Activated T-helper 1 cell treated with anti-CD3 and anti-CD28 coated beads, Interleukin-2, amount 50 U/mL, for 16 hours (primary cell): ENCODE data around the gene ADI1.
"Not testable (repeated sequence)": the region's sequence is repeated elsewhere in the genome, so short reads cannot be mapped to it uniquely, and the experiment has no call there.

Experiments used
- DNase-seq, 2 donors: peaks; one replicate each; pipeline ENCODE4 v3.0.0-alpha.2; 2020; ENCODE audit warnings: low read depth in 1 of 2, low spot score in 1 of 2

Gene ADI1

DNA sequence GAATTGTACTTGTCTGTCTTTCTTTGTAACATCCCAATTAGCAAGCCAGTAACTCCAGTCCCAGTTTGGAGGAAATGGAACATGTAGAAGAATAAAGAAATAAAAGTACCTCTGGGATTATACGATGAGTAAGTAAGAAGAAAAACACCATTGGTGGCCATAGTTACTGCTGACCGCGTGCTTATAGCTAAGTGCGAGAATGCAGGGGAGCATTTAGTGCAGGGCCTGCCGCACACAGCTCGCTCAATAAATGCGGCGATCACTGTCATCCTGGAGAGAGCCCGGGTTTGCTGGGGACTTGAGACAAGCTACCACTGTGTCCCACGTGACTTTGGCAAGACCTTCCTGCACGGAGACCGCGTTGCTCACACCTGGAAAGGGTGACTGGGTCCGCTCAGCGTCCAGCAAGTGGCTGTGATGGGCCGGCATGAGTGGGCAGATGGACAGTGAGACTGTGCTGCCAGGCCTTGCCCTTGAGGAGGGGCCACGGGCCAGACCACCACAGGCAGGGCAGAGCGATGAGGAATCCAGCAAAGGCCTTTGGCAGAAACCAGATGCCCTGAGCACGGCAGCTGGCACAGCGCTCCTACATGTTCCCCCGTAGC lies 54.8 kb downstream of the ADI1 start:
- no peak for DNase-seq

DNA sequence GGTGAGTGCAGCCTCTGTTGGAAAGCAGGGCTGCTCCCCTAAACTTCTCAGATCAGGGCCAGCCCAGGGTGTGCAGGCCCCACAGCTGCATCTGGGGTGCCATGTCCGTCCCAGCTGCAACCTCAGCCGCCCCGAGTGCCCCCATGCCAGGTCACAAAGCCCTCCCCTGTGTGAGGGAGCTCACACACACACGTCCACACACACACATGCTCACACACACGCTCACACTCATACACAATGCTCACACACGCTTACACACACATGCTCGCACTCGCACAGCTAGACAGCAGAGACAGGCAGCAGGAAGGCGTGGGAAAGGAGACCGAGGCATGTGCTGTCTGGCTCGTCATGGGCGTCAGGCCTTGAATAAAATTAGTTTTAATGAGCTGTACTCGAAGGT lies 55.4 kb downstream of the ADI1 start:
- DNase-seq = no peak

DNA sequence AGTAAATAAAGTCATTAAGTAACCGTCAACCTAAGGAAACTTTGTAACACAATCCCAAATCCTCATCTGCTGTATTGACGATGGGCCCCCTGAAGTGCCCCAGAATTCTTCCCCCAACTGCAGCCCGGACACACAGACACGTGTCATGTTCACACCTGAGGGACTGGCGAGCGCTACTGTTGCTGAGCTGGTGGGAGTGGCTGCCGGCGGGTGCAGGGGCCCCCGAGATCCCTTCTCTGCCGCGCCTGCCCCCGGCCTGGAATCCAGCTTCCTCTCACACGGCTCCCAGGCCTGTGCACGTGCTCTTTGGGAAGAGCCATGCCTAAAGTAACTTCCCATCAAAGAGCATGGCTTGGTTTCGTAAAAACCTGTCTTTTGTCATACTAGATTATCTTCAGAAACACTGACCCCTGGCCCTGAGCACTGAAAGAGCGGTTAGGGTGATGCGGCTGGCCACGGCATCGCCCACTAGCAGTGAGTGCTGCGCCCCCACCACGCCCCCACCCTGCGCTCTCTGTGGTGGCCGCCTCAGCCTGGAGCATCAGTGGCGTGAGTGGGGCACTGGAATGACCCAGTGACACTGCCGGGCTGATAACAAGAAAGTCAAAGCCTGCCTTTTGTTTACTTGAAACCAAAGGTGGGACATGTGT lies 56.0 kb downstream of the ADI1 start:
- no peak for DNase-seq

DNA sequence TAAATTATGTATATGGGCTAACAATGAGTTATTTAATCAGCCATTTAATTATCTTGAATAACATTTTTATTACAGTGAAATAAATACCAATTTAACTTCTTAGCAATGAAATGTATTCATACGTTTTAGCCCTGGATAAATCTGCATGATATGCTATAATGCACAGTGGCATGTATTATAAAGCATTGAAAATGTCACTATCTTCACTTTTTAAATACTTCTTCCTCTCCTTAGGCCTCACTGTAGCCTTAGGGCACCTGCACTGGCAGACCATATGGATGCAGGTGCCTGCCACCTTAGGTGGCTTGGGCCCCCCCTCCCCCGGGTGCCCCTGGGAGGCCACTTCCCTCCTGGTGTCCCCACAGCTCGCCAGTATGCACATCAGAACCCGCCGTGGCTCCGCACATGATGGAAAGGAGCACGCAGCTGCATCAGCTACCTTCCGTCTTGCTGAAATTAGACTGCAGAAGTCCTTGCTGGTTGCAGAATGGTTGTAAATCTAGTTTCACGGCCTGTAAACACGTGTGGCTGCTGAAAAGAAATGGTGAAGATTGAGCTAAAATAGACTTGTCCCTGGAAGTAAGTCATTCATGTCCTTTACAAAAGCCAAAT lies 56.7 kb downstream of the ADI1 start:
- DNase-seq = no peak

DNA sequence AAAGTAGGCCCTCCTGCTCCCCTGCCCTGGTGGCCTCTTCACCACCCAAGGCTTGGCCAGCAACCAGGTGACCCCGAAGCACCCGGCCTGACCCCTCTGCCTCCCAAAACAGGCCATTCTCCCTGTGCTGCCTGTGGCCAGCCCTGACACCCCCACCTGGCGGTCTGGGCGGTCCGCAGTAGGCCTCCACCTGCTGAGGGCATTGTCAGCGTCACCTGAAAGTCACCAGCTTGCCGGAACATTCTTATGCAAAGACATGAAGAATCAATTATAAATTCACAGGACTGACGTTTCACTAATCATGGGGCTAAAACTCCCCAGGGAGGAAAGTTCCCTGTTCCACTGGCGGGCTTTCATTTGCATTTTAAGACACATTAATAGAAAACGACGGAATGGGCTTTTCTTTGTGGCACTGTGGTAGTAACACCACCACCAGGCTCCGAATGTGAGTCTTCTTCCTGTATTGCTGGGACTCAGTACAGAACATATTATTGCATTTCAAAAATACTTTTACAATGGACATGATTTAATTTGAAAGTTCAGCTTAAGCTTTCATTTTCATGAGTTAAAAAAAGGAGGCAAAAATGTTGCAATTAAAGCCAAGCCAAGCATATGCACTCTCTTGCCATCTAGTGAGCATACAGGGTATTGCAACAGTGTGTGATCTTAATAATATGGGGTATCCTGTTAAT lies 57.4 kb downstream of the ADI1 start:
- no peak for DNase-seq

DNA sequence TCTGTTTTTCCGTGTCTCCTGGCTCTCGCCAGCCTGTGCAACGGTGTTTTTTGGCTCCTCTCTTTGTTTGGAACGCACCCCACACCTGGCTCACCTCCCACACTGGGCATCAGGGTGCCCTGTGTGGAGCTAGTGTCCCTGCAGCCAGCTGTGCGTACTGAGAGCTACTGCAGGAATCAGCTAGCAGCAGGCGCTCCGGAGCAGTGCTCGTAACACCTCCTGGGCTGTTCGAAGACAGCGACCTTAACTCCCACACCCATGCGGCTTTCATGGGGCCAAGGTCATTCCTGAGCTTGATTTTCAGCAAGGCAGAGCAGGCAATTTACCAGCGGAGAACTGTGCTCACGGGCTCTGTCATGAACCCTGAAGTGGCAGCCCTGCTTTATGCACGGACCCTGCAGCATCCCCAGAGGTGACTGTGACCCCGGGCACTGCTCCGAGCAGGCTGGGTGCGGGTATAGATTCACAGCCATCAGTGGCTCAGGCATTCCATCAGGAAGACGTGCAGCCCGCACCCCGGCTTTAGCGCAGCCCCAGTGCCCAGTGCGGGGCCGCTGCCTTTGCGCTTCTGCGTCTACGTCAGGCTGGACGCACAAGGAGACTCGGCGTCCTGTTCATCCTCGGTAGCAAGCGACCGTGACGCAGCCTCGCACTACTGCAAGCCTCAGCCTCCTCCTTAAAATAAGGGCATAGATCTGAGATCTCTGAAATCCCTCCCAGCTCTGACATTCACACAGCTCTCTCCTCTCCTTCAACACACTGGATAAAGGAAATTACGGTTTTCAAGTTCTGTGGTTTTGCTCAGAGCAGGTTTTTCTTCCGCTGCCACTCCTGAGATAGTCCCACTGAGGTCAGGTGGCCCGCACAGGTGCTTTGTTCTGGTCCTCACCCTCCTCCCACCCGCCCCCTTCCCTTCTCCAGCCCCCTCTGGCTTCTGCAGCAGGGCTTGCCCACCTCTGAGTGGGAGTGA lies 58.2 kb downstream of the ADI1 start:
- no peak for DNase-seq

DNA sequence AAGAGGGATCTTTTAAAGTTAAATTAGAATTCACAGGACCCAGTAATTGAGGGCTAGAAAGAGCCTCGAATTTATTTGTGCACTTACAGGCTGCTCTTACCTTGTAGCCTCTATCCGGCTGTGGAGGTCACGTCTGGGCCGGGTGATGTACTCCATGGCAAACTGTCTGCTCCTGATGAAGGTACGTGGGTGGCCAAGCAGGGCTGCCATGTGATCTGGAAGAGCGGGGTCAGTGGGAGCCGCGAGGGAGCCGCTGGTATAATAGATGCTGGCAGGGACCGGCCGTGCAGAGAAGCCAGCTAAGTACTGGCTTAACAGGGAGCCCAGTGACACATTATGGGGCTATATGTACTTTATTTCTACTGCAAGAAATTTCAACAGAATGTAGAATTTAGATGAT lies 59.2 kb downstream of the ADI1 start:
- no peak for DNase-seq

DNA sequence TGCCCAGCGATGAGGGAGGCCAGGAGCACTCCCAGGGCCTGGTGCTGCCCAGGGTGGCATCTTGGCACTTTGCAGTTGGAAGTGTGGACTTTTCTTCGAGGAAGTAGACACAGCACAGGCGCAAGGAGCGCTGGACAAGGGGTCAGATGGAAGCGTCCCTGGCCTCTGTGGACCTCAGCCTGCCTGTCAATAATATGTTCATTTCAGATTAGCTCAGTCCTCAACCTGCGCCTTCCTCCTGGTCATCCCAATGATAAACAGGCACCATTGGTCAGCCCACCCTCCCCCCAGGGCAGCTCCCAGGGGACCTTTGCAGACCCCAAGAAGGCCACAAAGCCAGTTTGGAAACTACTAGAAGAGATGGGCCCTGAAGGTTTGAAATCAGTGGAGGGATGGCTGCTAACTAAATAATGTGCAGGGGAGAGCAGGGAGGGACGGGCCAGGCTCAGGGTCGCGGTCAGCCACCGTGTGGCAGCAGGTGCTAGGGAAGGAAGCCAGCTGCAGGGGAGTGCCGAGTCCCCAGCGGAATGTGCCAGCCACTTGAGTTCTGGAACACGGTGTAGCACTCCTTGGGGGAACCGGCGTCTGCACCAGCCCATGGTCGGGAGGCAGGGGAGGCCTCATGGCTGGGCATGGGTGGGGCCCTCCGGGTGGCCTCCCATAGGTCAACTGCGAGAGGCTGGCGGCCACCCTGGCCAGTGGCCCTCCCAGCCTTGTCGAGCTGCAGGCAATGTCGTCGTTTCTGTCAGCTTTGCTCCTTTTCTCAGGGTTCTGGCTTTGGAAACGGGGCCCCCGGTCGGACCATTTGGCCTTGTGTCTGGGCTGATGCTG lies 59.9 kb downstream of the ADI1 start:
- DNase-seq = no peak

DNA sequence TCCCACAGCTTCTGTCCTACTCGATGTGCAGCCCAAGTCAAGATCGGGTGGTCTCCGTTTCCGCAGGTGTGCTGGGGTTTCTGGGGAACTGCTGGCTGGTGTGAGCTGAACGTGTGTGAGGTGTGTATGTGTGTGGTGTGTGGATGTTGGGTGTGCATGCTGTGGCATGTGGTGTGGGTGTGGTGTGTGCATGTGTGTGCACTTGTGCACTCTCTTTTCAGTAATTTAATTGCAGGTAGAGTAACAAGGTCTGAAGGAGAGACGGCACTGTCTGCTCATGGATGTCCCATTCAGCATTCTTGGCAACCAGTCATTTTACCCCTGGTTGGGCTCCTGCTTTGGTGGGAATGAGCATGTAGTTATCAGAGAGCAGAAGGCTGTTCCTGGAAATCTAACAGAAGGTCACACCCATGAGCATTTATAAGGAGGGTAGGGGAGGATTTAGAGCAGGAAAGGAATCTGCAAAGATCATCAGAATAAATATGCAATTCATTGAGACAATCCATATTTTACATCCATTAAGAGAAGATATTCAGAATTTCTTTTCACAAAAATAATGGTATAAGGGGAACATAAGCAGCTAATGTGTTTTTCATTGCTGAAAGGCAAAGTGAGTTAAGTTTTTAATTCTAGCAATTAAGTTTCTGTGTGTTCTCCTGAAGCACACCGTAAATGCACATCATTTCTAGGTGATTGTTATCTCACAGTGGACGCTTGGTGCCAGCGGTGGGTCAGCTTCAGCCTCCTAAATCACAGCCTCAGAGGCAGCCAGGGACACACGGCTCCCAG lies 60.7 kb downstream of the ADI1 start:
- no peak for DNase-seq

DNA sequence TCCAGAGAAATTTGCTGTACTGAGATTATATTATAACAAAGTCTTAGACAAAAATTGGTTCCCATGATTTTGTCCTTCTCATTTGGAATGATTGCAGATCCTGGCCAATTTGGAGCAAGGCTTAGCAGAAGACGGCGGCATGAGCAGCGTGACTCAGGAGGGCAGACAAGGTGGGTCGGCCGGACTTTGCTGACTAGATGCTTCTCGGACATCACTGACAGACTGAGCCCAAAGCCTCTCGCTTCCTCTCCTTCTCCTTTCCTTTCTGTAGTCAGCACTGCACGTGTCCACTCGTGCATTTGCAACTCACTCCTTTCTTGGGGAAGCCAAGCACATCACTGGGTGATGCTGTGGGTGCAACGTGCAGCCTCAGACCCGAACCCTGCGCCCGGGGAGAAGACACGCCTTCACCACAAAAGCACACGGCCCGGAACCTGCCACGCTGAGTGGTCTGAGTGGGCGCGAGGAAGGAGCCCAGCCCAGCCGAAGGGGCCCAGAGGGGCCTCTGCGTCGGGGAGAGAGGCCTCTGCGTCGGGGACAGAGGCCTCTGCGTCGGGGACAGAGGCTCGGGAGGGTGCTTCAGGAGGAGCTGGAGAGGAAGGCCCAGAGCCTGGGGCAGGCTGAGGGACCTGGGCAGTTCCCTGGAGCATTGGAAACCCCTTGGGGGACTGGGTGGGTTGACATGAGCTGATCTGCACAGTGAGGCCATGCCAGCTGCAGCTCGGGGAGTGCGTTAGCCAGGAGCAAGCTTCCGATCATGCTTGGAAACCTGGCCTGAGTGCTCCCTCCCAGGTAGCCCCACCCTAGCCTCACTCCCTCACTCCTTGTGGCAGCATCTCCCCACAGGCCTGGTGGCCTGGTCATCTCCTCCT lies 61.6 kb downstream of the ADI1 start:
- no peak for DNase-seq

DNA sequence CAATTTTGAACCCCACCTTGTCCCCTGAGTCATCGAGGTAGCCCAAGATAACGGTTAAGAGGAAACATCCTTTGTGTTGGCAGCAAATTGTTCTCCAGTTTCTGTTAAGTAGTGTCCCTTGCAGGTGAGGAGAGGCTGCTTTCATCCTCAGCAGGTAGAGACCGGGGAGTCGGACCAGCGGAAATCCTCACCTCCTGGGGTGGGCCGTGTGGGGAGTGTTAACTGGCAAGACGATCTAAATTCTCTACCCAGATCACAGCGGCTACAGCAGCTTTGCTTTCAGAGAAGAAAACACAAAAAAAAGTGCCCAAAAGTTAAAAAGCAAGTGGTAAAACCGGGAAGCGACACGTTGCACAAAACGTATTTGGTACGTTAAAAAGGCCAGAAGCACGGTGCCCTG lies 63.2 kb downstream of the ADI1 start:
- DNase-seq = no peak

DNA sequence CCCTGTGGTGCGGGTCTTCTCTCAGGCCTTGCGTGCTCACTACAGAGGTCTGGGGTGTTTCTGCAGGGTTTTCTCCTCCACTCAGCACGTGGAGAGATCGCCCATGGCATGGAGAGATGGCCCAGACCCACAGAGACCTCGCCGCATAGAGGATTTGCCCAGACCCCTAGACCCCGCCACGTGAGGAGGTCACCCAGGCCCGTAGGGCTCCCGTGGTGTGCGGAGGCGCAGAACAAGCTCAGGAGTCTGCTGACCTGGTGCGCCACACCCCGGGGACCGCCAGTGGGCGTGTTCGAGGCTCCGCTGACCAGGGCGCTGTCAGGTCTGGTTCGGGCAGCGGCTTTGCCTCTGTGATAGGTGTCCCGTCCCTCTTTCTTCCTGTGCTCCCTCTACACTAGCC lies 64.5 kb downstream of the ADI1 start:
- no peak for DNase-seq

DNA sequence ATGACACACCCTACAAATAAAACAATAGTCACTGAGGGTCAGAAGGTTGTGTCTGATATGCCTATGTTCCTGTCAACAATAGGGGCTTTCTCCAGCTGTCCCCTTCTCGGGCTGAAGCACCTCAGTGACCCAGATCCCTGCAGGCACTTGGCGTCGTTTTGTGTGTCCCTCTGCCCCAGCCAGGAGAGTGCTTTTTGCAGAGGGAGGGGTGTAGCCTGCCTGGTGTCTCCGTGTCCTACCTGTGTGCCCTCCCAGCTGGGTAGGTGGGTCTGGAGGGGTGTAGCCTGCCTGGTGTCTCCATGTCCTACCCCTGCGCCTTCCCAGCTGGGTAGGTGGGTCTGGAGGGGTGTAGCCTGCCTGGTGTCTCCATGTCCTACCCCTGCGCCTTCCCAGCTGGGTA lies 65.3 kb downstream of the ADI1 start:
- not testable (repeated sequence) for DNase-seq

DNA sequence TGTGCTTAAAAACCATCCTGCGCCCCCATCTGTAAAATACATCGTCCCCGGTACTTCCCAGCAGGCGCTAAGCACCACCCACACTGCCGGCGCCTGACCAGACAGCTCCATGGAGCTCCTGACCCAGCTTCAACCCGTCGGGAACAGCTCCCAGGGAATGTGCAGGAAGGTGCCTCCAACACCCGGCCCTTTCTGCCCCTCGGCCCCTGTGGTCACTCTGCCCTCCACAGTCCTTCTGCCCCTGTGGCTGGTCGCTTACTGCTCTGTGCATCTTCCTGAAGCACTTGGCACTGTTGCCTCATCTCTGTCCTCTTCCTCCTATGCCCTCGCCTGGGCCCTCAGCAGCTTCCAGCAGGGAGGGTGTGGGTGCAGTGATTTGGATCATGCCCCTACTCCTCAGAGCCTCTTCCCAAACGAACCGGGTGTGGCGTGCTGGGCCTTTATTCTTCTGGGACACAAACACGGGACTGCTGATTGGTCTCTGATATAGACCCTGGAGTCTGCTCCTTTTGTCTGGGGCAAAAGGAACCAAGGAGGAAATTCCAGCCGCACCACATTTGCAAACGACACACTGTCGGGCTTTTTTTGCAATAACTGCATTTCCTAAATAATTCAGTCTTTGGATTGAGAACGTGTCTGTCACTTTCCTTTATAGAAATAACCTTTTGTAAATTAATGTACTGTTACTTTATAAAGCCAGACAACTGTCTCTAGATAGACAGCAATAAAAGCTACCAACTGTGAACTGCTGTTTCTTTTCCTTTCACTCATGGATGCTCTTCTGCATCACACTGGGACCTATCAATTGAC lies 65.9 kb downstream of the ADI1 start:
- DNase-seq = no peak

DNA sequence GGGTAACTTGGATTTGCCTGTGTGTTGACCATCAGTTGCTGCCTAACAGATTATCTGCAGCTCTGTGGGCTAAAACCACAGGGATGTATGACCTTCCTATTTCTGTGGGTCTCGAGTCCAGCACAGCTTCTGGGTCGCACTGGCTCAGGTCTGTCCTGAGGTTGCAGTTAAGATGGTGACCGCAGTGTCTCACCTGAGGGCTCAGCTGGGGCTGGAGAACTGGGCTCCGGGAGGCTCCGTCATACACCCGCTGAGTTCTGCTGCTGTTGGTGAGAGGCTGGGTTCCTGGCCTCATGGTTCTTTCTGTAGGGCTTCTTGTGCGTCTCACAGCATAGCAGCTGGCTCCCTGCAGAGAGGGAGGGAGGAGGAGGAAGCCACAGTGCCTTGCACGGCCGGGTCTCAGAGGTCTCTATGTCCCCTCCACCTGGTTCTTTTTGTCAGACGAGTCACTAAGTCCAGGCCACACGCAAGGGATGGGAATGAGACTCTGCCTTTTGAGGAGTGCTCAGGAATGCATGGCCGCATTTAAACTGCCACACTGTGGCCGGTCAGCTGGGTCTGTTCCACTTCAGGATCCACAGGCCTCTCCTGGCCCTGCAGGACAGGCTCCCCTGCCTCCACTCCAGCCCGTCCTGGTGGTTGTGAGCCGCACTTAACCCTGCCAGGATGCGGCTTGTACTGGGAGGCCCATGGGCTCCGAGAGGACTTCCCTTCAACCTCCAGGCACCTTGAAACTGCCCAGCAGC lies 67.2 kb downstream of the ADI1 start:
- no peak for DNase-seq

DNA sequence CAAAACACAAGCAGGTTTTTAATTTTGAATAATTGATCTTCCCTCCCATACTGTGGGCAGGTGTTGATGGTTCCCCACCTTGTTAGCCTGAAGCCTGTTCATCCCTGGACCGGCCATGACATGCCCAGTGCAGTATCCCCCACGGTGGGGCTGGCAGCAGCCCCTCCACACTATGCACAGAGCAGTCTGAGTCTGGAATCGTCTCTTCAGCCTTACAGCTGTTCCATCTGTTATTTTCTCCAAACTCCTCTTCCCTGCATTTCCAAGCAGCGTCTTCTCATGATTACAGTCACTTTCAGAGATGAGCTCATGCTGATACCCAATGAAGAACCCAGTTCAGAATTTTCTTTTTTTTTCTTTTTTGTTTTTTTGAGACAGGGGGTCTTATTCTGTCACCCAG lies 68.2 kb downstream of the ADI1 start:
- no peak for DNase-seq
